ENCODE results near the gene C1orf141.

- TF ChIP-seq CTCF (conservative IDR thresholded peaks at IDR 0.05) (no peak), ZFX (IDR thresholded peaks at IDR 0.05) (no peak)
These were observed 31.2 kb downstream of the C1orf141 start for GRCh38 chr1:67103548-67103947.

Measured in C4-2B (cell line).